ENCODE results near the gene SGK1.

The SGK1 gene

GRCh38 chr6:134233180-134233955, 84.5 kb downstream of the SGK1 start:
- no peaks in the 10 kb centered on the region for H3K9me3 ChIP-seq (ENCODE audit: low read length)
- H3F3A ChIP-seq (ENCODE audit: insufficient read depth, low read length), result no peaks in the 10 kb centered on the region
- H3K9ac ChIP-seq (ENCODE audit: low read length), result no peak overlapping the region
- no peaks in the 10 kb centered on the region for H3K27me3 ChIP-seq (ENCODE audit: insufficient read depth, low read length)
- no peak overlapping the region for H3K4me3 ChIP-seq (ENCODE audit: low read depth, low read length, poor library complexity, severe bottlenecking)
- TF ChIP-seq CTCF (IDR thresholded peaks at IDR 0.05; ENCODE audit: low read length) (no peak), EZH2 (IDR thresholded peaks at IDR 0.05; ENCODE audit: borderline replicate concordance, low read length) (no peak)
- no peak overlapping the region for H3K27ac ChIP-seq (ENCODE audit: low read depth, low read length, poor library complexity, severe bottlenecking)
- no peaks in the 10 kb centered on the region for H3K36me3 ChIP-seq (ENCODE audit: insufficient read depth, low read length)
- H4K20me1 ChIP-seq (ENCODE audit: insufficient read depth, low read length), result no peaks in the 10 kb centered on the region
- no peaks in the 10 kb centered on the region for H3K9me2 ChIP-seq (ENCODE audit: low read depth, low read length)
- H3K4me1 ChIP-seq (ENCODE audit: insufficient read depth, low read length, severe bottlenecking), result no peaks in the 10 kb centered on the region
- H2AFZ ChIP-seq (ENCODE audit: low read length), result no peak overlapping the region
- H3K4me2 ChIP-seq (ENCODE audit: low read length), result no peak overlapping the region
- H3K79me2 ChIP-seq (ENCODE audit: insufficient read depth, low read length), result no peaks in the 10 kb centered on the region

GRCh38 chr6:134230940-134231339, 87.0 kb downstream of the SGK1 start:
- Histone ChIP-seq H2AFZ (ENCODE audit: low read length) (no peak overlapping the region), H3K9me2 (ENCODE audit: low read depth, low read length) (no peaks in the 10 kb centered on the region)

GRCh38 chr6:134230087-134230700, 87.7 kb downstream of the SGK1 start:
- H3K27ac ChIP-seq (ENCODE audit: low read depth, low read length, poor library complexity, severe bottlenecking), result no peak overlapping the region
- H3K27me3 ChIP-seq (ENCODE audit: insufficient read depth, low read length), result no peaks in the 10 kb centered on the region
- H2AFZ ChIP-seq (ENCODE audit: low read length), result no peak overlapping the region
- no peaks in the 10 kb centered on the region for H3K9me3 ChIP-seq (ENCODE audit: low read length)
- no peaks in the 10 kb centered on the region for H3K36me3 ChIP-seq (ENCODE audit: insufficient read depth, low read length)
- H3K4me3 ChIP-seq (ENCODE audit: low read depth, low read length, poor library complexity, severe bottlenecking), result no peak overlapping the region
- H3K9me2 ChIP-seq (ENCODE audit: low read depth, low read length), result no peaks in the 10 kb centered on the region
- H3K9ac ChIP-seq (ENCODE audit: low read length), result no peak overlapping the region
- no peaks in the 10 kb centered on the region for H3K4me1 ChIP-seq (ENCODE audit: insufficient read depth, low read length, severe bottlenecking)
- TF ChIP-seq EZH2 (IDR thresholded peaks at IDR 0.05; ENCODE audit: borderline replicate concordance, low read length) (no peak), CTCF (IDR thresholded peaks at IDR 0.05; ENCODE audit: low read length) (no peak)
- no peak overlapping the region for H3K4me2 ChIP-seq (ENCODE audit: low read length)
- no peaks in the 10 kb centered on the region for H4K20me1 ChIP-seq (ENCODE audit: insufficient read depth, low read length)
- H3F3A ChIP-seq (ENCODE audit: insufficient read depth, low read length), result no peaks in the 10 kb centered on the region
- no peaks in the 10 kb centered on the region for H3K79me2 ChIP-seq (ENCODE audit: insufficient read depth, low read length)

More at GRCh38 chr6:134230940-134231339, 87.0 kb downstream of the SGK1 start:
- Histone ChIP-seq H3K9ac (ENCODE audit: low read length) (no peak overlapping the region), H3K4me3 (ENCODE audit: low read depth, low read length, poor library complexity, severe bottlenecking) (no peak overlapping the region), H3F3A (ENCODE audit: insufficient read depth, low read length) (no peaks in the 10 kb centered on the region), H4K20me1 (ENCODE audit: insufficient read depth, low read length) (no peaks in the 10 kb centered on the region), H3K79me2 (ENCODE audit: insufficient read depth, low read length) (no peaks in the 10 kb centered on the region), H3K4me2 (ENCODE audit: low read length) (no peak overlapping the region), H3K36me3 (ENCODE audit: insufficient read depth, low read length) (no peaks in the 10 kb centered on the region), H3K4me1 (ENCODE audit: insufficient read depth, low read length, severe bottlenecking) (no peaks in the 10 kb centered on the region), H3K27me3 (ENCODE audit: insufficient read depth, low read length) (no peaks in the 10 kb centered on the region), H3K27ac (ENCODE audit: low read depth, low read length, poor library complexity, severe bottlenecking) (no peak overlapping the region), H3K9me3 (ENCODE audit: low read length) (no peaks in the 10 kb centered on the region)
- TF ChIP-seq CTCF (IDR thresholded peaks at IDR 0.05; ENCODE audit: low read length) (no peak), EZH2 (IDR thresholded peaks at IDR 0.05; ENCODE audit: borderline replicate concordance, low read length) (no peak)
